Panc1 (cell line): ENCODE measurements around the gene SPDEF.

ENCODE experiments used
- REST ChIP-seq, 2 experiments: IDR thresholded peaks; 2 replicates each; pipeline ENCODE4 v1.6.1; 2011 to 2012; ENCODE audit warnings: low read depth in 2 of 2, control low read depth in 1 of 2, low read length in 1 of 2, mild to moderate bottlenecking in 1 of 2, moderate library complexity in 1 of 2; ENCODE audit not compliant: insufficient read depth in 1 of 2
- TF ChIP-seq, protein P1 (sequence below): fragments of 450-650 bp; IDR thresholded peaks from 2 replicates; pipeline ENCODE4 v1.5.1; 2017; ENCODE audit warnings: mild to moderate bottlenecking

DNA sequence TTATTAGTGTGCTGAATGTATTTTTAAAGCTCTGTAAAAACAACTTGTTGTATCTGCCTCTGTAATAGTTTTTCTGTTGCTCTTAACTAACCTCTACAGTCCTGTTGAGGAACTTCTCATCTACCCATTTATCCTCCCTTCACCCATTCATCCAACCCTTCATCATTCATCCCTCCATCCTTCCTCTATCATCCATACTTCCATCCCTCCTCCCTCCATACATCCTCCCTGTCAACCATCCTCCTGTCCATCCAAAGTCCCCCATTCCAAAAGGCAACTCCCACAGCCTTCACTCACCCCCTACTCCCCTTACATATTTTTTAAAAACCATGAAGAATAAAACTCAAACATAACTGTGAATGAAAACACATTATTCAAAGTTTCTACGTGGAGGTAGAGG, 40.7 kb upstream of the SPDEF start:
- TF ChIP-seq REST (IDR thresholded peaks at IDR 0.05; ENCODE audit: insufficient read depth in 1 of 2, low read depth in 2 of 2, low read length in 1 of 2): no peak
- TF ChIP-seq, protein P1, sequence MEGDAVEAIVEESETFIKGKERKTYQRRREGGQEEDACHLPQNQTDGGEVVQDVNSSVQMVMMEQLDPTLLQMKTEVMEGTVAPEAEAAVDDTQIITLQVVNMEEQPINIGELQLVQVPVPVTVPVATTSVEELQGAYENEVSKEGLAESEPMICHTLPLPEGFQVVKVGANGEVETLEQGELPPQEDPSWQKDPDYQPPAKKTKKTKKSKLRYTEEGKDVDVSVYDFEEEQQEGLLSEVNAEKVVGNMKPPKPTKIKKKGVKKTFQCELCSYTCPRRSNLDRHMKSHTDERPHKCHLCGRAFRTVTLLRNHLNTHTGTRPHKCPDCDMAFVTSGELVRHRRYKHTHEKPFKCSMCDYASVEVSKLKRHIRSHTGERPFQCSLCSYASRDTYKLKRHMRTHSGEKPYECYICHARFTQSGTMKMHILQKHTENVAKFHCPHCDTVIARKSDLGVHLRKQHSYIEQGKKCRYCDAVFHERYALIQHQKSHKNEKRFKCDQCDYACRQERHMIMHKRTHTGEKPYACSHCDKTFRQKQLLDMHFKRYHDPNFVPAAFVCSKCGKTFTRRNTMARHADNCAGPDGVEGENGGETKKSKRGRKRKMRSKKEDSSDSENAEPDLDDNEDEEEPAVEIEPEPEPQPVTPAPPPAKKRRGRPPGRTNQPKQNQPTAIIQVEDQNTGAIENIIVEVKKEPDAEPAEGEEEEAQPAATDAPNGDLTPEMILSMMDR: no peak
